ENCODE results near the gene RANBP3L. TPM values are rescaled to one million over a fixed set of nuclear protein-coding genes. Genes with fewer than 3 reads are reported as not detected.
"Not testable (repeated sequence)": the region's sequence is repeated elsewhere in the genome, so short reads cannot be mapped to it uniquely, and the experiment has no call there.

Gene RANBP3L
- total RNA-seq, 4 donors from 2014 or later: 0.54 TPM; not detected in 3

GRCh38 chr5:36205329-36205728, 96.4 kb downstream of the RANBP3L start:
- no peak overlapping the region for H3K4me3 ChIP-seq
- H3K4me1 ChIP-seq: no peaks in the 10 kb centered on the region
- H3K27me3 ChIP-seq: no peaks in the 10 kb centered on the region
- H3K36me3 ChIP-seq: peaks cover 0 to 26% (median 0%) of the 10 kb centered on the region in 3 donors
- H3K9me3 ChIP-seq: no peaks in the 10 kb centered on the region
- no peak for DNase-seq
- TF ChIP-seq CTCF (IDR thresholded peaks at IDR 0.05): no peak
- TF ChIP-seq POLR2A (IDR thresholded peaks at IDR 0.05): no peak
- H3K27ac ChIP-seq: no peak overlapping the region

- no peak for DNase-seq
- Histone ChIP-seq H3K27me3 (no peaks in the 10 kb centered on the region), H3K4me1 (no peaks in the 10 kb centered on the region), H3K9me3 (no peaks in the 10 kb centered on the region), H3K36me3 (peaks cover 0 to 31% (median 0%) of the 10 kb centered on the region in 3 donors), H3K4me3 (no peak overlapping the region), H3K27ac (no peak overlapping the region)
- TF ChIP-seq CTCF (IDR thresholded peaks at IDR 0.05) (no peak), POLR2A (IDR thresholded peaks at IDR 0.05) (no peak)
Measured at GRCh38 chr5:36202521-36202961, 99.2 kb downstream of the RANBP3L start.

GRCh38 chr5:36200513-36200912, 101.2 kb downstream of the RANBP3L start:
- TF ChIP-seq POLR2A (IDR thresholded peaks at IDR 0.05) (no peak), CTCF (IDR thresholded peaks at IDR 0.05) (no peak)
- Histone ChIP-seq H3K27ac (no peak overlapping the region), H3K36me3 (peaks cover 0 to 38% (median 0%) of the 10 kb centered on the region in 3 donors), H3K9me3 (no peaks in the 10 kb centered on the region), H3K4me3 (no peak overlapping the region), H3K4me1 (no peaks in the 10 kb centered on the region), H3K27me3 (no peaks in the 10 kb centered on the region)
- DNase-seq: no peak

- H3K27me3 ChIP-seq: no peaks in the 10 kb centered on the region
- DNase-seq: no peak
- no peak overlapping the region for H3K4me3 ChIP-seq
- H3K27ac ChIP-seq: no peak overlapping the region
- TF ChIP-seq CTCF (IDR thresholded peaks at IDR 0.05) (no peak), POLR2A (IDR thresholded peaks at IDR 0.05) (no peak)
- no peaks in the 10 kb centered on the region for H3K4me1 ChIP-seq
- H3K36me3 ChIP-seq: peaks cover 0 to 44% (median 0%) of the 10 kb centered on the region in 3 donors
- H3K9me3 ChIP-seq: no peaks in the 10 kb centered on the region
Measured at GRCh38 chr5:36199620-36200019, 102.1 kb downstream of the RANBP3L start.

GRCh38 chr5:36198783-36199182, 102.9 kb downstream of the RANBP3L start:
- not testable (repeated sequence) for DNase-seq, H3K27ac ChIP-seq, H3K4me3 ChIP-seq, H3K27me3 ChIP-seq, H3K9me3 ChIP-seq, H3K4me1 ChIP-seq
- peaks cover 0 to 49% (median 0%) of the 10 kb centered on the region in 3 donors for H3K36me3 ChIP-seq

Other genes with a start within 250 kb of the RANBP3L start
- not detected for gene UGT3A2, start 235.0 kb downstream of the RANBP3L start, total RNA-seq
- gene LMBRD2, start 150.0 kb downstream of the RANBP3L start, total RNA-seq: 10 to 100 TPM in 3 of 4 donors, 1 to 10 TPM in 1; 9.9 to 55.3 (median 22.0) TPM
- 10 to 100 TPM; 13.8 to 30.5 (median 22.2) TPM for gene SKP2, start 149.8 kb downstream of the RANBP3L start, total RNA-seq
- 10 to 100 TPM in 3 of 4 donors, 1 to 10 TPM in 1; 5.8 to 30.0 (median 17.4) TPM for gene NADK2, start 60.0 kb downstream of the RANBP3L start, total RNA-seq